HG03378 (cell line): ENCODE results near the gene CEP131.
A peak's percentile ranks its signal among the peaks of the same experiment; 100 is the strongest.

ENCODE experiments used
- ATAC-seq: cut with Tn5 transposase; IDR thresholded peaks from one replicate; pipeline ENCODE4 v1.9.1; 2021; ENCODE audit warnings: mild to moderate bottlenecking, moderate library complexity; ENCODE audit not compliant: unreplicated experiment

Gene CEP131

DNA sequence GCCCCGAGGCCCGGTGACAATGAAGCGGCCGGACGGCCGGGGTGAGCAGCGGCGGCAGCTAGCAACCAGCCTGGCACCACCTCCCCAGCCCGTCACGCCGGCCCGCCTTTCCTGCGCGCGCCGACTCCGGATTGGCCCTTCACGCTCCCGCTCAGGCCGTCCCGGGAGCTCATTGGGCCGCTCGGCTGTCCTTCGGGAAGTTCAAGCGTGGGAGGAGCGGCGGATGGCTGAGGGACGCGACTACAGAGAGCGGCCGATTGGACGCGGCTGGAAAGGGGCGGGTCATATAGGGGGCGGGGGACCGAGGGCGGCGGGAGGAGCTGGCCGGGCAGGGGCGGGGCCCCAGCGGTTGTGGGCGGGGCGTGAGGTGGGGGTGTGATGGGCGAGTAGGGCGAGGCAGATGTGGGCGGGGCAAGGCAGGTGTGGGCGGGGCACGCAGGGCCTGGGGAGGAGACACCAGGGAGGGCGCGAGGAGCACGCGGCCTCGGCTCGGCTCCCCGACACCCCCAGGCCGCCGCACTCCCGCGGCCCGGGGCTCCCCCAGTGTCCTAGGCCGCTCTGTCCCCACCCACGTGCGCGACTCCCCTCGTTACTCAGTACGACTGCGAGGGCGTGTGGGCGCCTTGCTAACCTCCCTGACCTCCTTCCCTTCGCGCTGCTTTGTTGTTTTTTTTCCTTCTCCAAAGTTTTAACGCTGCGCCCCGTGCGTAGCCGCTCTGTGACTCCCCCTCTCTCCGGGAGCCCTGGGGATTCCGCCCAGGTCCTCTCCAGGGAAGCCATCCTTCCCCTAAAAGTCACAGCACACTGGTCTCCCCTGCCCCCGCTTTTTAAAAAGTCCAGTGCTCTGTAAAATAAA, at the start of gene CEP131:
Gene CEP131, minus strand, starts transcription at position 60 of the 856 bp plus-strand sequence. CDS start 2,909 bp downstream, outside the sequence.
- peak; percentile 81 for ATAC-seq

DNA sequence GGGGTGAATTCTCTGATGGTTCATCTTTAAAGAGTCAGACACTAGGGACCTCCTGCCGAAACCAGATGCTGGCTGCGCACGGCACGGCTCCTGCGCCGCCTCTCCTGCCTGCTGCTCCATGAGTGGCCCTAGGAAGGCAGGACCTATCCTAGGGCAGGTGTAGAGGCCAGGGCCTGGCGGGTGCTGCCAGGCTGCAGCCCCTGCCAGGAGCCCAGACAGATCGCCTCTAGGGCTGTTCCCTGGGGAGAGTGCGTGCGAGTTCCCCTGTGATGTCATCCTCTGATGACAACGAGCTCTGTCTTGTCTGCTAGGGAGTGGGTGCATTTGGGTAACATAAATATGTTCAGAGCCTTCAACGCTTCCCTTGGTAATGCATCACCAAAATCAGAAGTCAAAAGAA, 48.5 kb upstream of the CEP131 start:
- ATAC-seq = no peak

DNA sequence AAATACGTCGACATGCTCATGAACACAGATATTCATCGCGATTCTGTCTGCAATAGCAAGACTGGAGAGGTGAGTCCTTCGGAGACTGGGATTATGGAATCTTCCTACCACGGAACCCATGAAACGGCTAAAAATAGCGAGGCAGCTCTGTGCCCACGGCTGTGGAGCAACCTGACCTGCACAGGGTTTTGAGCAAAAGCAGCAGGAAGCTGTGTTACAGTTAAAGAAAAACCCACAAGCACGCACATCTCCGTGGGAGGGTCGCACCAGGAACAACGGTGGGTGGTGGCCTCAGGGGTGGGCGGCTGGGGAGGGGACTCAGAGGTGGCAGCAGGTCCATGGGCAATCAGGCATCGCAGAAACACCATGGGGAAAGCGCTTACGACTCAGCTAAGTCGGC, 47.5 kb upstream of the CEP131 start:
- no peak for ATAC-seq

DNA sequence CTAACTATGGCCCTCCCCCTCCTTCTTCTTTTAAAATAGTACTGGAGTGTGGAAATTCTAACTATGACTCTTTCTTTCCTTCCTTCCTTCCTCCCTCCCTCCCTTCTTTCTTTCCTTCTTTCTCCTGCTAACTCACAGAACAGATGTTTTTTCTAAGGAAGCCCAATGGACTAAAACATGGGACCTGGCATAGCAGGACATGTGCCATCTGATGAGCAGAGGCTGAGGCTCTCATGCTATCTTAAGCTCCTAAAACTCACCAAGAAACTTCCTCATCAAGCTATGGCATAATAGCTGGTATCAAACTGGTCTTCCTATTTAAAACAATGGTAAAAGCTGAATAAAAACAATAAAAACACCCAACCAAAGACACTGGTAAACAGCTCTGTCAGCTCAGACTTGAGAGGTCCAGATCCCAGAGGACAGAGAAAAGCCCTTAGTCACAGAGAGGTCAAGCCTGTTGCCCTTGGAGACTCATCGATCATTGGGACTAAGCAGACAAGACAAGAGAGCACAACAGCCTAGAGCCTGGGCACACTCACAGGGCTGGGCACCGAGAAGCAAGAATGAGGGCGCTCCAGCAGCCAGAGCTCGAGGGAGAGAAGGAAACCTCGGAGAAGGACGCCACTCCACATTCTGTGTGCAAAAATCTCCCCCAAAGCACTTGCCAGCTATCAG, 44.8 kb upstream of the CEP131 start:
- no peak for ATAC-seq

- ATAC-seq = no peak
Observed at GRCh38 chr17:81265576-81265975, 42.8 kb upstream of the CEP131 start.

DNA sequence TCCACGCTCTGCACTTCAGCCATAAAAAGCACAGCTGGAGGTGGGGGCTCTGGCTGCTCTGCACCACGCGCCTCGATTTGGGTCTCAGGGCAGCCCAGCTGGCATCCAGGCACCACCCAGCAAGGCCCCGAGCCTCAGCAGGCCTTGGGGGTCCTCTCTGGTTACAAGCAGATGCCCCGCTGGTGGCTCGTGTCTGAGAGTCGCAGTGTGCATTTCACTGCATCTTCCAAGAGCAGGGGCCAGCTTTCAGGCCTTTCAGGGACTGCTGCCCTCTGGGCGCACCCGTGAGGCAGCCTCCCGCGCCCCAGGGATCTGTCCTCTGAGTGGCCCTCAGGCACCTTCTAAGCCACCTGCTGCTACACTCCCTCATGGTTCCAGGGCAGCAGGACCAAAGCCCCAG, 41.9 kb upstream of the CEP131 start:
- no peak for ATAC-seq

- ATAC-seq = no peak
Observed at GRCh38 chr17:81263371-81264181, 40.8 kb upstream of the CEP131 start.

GRCh38 chr17:81261582-81262336, 39.0 kb upstream of the CEP131 start:
- ATAC-seq = no peak

GRCh38 chr17:81261096-81261495, 38.3 kb upstream of the CEP131 start:
- ATAC-seq = no peak

- no peak for ATAC-seq
Observed at GRCh38 chr17:81260641-81261040, 37.9 kb upstream of the CEP131 start.

DNA sequence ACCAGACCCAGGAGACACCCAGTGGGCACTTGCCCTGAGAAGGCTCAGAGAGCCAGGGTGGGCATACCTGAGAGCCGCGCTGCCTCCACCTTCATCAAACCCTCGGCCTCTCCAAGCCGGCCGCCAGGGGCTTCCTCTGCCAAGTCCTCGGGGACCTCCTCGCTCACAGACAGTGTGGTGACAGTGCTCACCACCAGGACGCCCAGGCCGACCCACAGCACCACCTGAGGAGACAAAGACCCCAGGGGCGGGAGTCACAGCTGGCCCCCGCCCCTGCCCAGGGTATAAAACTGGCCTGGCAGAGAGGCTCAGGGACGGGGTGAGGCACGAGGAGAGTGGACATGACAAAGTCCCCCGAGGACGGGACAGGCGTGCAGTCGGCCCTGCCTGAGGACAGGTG, 37.4 kb upstream of the CEP131 start:
- ATAC-seq = no peak

DNA sequence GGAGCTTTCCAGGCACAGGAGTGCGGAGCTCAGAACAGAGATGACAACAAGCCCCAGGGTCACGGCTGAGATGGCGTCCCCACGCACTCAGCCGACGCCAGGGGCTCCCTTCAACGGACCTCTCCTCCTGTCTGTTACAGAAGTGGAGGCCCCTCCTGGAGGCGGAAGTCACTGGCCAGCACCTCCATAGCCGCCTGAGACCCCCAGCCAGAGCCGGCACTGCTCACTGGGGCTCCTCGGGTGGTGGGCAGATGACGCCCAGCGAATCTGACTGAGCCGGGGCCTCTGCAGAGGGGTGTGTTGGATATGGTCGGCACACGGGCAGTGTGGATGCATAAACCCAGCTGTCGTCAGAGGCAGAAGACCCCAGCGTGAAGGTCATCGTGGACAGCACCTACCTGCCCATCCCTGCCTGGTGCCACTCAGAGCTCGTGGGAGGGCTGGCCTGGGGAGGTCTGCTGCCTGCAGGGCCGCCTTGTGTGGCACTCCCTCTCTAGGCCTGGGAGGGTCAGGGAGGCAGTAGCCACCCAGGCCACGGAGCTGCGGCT, 36.4 kb upstream of the CEP131 start:
- ATAC-seq = no peak

DNA sequence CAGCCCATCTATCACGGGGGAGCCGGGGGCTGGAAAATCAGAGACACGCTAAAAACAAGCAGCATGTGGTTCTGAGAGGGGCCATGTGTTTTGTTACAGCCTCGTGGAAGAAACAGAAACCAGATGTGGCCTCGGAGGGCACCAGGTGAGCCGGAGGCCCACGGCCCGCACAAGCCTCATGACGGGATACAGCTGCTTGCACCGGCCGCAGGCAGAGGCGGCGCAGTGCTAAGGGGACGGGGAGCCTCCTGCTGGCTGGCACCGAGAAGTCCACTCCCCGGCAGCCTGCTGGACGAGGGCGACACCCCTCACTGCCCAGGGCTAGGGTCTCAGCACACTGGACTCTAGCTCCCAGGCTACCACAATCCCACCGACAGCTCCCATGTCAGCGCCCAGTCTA, 35.5 kb upstream of the CEP131 start:
- no peak for ATAC-seq

- no peak for ATAC-seq
Observed at GRCh38 chr17:81257533-81257932, 34.8 kb upstream of the CEP131 start.

- ATAC-seq = no peak
Observed at GRCh38 chr17:81256616-81257015, 33.9 kb upstream of the CEP131 start.

DNA sequence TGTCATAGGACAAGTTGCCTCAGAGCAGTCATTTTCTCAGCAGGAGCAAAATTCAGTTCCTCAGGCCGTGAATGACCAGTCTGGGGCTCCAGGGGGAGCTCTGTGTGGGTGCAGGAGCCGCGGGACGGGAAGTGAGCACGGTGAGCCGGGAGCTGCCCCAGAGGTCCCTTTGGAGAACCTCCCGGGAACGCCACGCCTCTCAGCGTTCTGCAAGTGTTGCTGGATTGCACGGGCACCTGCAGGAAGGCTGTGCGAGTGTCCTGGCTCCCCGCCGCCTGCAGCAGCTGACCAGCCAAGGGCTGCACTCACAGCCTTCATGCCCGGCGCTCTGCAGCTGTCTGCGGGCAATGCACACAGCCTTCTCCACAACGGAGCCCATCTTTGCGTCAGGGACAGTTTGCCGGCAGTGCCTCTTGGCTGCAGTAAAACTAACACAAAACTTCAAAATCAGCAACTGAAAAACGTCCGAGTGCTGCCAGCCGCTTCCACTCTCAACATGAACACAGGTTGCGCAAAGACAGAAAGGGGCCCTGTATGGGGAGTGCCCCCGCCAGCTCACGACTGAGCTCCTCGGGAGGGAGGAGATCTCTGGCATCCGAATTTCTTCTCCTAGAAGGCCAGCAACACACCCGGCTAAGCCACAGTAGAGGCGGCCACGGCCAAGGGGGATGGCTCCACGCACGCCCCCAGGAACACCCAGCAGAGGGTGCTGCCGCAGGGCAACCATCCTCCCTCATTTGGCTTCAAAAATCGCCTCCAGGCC, 32.4 kb upstream of the CEP131 start:
- no peak for ATAC-seq

DNA sequence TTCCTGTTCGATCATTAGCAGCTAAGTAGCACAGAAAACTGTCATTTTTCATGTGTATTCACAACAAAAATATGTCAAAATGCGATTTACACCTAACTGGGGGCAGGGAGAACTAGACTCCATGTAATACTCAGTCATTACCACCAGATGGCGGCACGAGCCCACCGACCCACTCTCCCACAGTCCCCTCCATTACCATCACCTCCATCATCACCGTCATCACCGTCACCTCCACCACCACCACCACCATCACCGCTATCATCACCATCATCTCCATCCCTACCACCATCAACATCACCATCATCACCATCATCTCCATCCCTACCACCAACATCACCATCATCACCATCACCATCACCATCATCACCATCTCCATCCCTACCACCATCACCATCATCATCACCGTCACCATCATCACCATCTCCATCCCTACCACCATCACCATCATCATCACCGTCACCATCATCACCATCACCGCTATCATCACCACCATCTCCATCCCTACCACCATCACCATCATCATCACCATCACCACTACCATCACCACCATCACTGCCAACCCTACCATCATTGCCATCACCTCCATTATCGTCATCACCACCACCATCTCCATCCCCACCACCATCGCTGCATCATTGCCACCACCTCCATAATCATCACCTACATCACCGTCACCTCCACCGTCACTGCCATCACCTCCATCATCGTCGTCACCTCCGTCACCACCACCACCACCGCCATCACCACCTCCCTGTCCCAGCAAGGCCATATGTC, 30.8 kb upstream of the CEP131 start:
- no peak for ATAC-seq

- no peak for ATAC-seq
Observed at GRCh38 chr17:81252987-81253329, 30.2 kb upstream of the CEP131 start.

GRCh38 chr17:81252326-81252986, 29.7 kb upstream of the CEP131 start:
- ATAC-seq = no peak
